GM18861 (cell line): ENCODE data around the gene TMEM229A.
"Not testable (repeated sequence)": the region's sequence is repeated elsewhere in the genome, so short reads cannot be mapped to it uniquely, and the experiment has no call there.

Experiments
- ATAC-seq: cut with Tn5 transposase; IDR thresholded peaks from one replicate; pipeline ENCODE4 v1.9.1; 2021; ENCODE audit not compliant: unreplicated experiment

Gene TMEM229A

GRCh38 chr7:124032369-124033094, at the start of gene TMEM229A:
Gene TMEM229A (minus strand): TSS chr7:124033067. CDS start chr7:124033003, 64 bp downstream.
- ATAC-seq, result peak; percentile 32

DNA sequence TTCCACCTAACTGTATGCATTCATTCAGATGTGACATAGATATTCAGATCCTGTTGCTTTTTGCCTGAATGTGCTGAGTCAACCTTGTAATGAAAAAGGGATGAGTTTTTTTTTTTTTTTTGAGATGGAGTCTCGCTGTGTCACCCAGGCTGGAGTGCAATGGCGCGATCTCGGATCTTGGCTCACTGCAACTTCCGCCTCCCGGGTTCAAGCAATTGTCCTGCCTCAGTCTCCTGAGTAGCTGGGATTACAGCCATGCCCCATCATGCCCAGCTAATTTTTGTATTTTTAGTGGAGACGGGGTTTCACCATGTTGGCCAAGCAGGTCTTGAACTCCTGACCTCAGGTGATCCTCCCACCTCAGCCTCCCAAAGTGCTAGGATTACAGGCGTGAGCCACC, 49.4 kb upstream of the TMEM229A start:
- not testable (repeated sequence) for ATAC-seq

DNA sequence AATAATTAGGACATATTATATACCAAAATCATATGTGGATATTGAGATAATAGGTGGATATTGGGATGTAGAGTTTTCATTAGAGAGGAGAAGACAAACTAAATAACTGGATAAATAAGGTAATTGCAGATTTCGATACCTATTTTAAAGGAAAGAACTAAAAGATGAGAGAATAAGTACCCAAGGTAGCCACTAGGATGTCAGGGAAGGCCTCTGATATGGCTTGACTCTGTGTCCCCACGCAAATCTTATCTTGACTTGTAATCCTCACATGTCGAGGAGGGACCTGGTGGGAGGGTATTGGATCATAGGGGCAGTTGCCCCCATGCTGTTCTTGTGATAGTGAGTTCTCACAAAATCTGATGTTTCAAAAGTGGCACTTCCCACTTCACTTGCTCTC, 44.7 kb upstream of the TMEM229A start:
- ATAC-seq, result no peak

GRCh38 chr7:124076841-124077240, 44.0 kb upstream of the TMEM229A start:
- ATAC-seq, result no peak

DNA sequence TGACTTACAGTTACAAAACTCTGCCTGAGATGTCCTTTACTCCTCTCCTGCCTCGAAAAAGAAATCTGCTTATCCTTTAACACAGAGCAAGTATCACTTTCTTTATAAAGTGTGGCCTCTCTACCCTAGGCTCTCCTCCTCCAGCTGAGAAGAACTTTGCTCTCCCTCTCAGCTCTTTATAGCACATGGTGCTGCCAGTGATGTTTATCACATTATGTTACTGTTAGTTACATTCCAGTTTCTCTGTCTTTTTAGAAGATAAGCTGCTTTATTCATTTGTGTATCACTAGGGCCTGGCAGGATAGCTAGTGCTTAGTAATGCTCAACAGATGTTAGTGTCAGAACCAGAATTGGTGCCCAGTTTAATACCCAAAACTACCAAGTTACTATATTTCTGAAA, 41.1 kb upstream of the TMEM229A start:
- no peak for ATAC-seq

GRCh38 chr7:124073310-124073645, 40.4 kb upstream of the TMEM229A start:
- peak; percentile 54 for ATAC-seq

- no peak for ATAC-seq
These were observed 39.9 kb upstream of the TMEM229A start for GRCh38 chr7:124072603-124073309.

DNA sequence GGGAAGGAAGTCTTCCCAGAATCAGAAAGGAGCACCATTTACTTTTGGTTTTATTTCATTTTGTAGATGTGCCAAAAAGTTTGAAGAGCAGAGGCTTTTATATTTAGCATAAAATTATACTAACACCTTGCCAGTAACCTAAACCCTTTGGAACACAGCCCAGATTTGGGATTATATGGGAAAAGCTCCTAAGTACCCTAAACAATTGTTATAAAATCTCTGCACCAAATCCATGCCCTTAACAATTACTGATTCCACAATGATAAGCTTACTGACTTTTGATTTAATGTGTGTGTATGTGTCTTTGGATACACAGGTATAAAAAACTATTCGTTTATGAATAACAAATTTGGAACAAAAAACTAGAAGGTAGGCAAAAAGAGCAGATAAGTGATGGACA, 39.0 kb upstream of the TMEM229A start:
- no peak for ATAC-seq

DNA sequence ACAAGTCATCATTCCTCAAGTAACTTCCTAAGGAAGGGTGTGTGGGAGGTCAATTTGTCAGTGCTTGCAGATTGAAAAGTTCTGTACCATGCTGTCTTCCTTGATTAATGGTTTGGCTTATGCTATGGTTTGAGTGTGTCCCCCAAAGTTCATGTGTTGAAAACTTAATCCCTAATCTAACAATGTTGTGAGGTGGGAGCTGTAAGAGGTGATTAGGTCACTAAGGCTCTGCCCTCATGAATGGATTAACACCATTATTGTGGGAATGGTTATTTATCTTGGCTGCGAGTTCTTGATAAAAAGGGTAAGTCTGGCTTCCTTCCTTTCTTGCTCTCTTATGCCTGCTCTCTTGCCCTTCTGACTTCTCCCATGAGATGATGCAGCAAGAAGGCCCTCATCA, 29.3 kb upstream of the TMEM229A start:
- ATAC-seq, result no peak

DNA sequence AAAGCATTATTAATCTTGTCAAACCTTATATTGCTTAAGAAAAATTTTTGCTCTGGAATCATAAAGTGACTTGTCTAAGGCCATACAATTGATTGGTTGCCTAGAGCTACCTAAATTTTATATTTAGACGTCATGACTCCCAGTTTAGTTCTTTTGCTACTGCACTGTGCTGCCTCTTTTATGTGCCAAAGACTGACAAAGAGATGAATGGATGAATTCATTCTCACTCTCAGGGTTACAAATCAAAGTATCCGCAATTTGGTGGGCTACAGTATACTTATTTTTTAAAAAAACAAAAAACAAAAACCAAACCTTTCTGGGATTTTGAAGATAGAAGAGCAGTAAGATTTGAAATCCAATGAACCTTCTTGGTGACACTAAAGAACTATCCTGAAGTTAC, 27.7 kb upstream of the TMEM229A start:
- no peak for ATAC-seq

- ATAC-seq, result peak; percentile 100
These were observed 26.5 kb upstream of the TMEM229A start for GRCh38 chr7:124059375-124059774.

DNA sequence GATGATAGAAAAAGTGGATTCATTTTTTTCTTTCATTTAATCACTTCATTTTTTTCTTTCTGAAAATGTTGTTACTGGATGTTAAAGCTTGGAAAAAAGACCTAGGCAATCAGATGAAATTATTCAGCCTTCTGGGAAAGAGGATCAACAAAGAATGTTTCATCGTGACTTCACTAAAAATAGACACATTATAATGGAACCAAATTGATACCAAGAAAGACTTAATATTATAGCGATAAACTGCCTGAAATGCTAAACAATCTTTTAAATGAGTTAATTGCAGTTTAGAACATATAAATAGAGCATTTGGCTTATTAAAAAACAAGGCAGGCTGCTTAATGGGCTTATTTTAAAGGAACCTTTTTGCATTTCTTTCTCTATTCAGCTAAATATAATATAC, 25.6 kb upstream of the TMEM229A start:
- ATAC-seq, result no peak

DNA sequence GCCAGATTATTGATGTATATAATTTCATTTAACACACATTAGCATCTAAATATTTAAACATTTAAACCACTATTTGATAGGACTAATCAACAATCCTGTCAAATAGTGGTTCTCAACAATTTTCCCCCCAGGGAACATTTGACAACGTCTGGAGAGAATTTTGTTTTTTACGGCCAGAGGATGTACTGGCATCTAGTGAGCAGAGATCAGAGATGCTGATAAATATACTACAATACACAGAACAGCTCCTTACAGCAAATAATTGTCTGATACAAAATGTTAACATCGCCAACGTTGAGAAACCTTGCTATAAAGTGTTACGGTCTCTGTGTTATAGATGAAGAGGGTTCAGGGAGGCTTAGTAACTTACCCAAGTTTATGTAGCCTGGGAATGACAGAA, 25.0 kb upstream of the TMEM229A start:
- no peak for ATAC-seq

- no peak for ATAC-seq
These were observed 23.4 kb upstream of the TMEM229A start for GRCh38 chr7:124056234-124056633.

DNA sequence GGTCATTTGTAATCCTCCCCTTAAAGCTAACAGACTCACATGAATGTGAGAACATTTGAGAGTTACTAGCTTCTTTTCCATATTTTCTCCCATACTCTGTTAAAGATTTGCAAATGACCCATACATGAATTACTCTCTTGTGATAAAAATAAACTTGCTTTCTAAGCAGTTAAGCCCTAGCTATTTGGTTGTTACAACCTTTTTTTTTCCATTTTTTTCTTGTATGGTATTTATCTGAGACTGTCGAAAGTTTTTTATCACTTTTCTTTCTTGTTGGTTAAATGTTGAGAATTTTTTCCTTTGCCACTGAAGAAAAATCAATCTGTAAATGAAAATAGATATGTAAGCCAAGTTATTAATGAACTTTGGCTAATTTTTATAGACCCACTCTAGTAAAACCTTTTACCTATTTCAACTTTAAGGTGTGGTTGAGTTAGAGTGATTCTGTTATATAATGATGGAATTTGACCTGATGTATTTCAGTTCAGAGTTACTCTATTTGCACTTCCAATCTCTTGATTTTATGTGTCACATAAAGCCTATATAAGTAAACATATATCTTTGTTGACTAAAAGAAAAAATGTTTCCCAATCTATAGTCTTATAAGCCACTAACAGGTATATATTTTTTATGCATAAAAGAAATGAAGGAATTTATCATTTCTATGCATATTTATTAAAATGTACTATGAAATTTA, 19.0 kb upstream of the TMEM229A start:
- no peak for ATAC-seq

GRCh38 chr7:124042826-124043225, 10.0 kb upstream of the TMEM229A start:
- no peak for ATAC-seq

DNA sequence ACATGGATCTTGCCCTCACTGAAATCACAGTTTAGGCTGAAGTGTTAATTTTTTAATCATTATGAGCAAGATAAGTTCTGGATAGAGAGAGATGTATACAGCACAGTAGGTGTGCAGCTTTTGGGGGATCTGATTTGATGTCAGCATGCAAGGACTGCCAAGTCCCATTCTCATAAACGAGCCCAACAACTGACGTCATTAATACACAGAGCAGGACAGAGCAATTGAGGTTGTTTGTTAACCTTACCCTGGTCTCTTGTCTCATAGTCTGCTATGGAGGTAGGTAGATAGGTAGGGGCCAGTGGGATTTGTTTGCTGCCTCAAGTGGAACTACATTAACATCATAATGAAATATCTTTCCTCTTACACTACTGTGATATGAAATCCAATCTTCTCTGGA, 8.6 kb upstream of the TMEM229A start:
- ATAC-seq, result no peak

- ATAC-seq, result not testable (repeated sequence)
These were observed 5.0 kb upstream of the TMEM229A start for GRCh38 chr7:124037902-124038301.

- ATAC-seq, result no peak
These were observed 2.8 kb upstream of the TMEM229A start for GRCh38 chr7:124035706-124036105.

DNA sequence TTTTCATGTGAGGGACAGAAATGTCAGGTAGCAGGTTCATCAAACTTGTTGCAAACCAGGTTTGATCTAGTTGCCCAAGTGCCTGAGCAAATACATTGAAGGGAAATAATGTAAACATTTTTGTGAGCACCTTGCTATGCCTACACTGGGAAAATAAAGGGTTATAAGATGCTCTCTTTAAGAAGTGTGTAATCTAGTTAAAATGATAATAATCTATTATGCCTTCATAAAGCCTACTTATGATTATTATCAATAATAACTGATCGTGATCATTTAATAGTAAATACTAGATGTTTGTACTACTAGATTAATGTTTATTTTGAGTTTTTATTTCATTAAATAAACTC, 1.9 kb upstream of the TMEM229A start:
- ATAC-seq, result no peak

GRCh38 chr7:124033807-124034753, 1.2 kb upstream of the TMEM229A start:
- no peak for ATAC-seq
